Astrocyte (in vitro differentiated cells and primary cell): ENCODE results near the gene KCNN3.

Experiments
- CTCF ChIP-seq: IDR thresholded peaks from 2 replicates; pipeline ENCODE4 v1.5.1; 2011; ENCODE audit warnings: low read depth, mild to moderate bottlenecking, inconsistent platforms, low read length, moderate library complexity; ENCODE audit not compliant: insufficient read depth
- EZH2 ChIP-seq: IDR thresholded peaks from 2 replicates; pipeline ENCODE4 v1.6.1; 2012; ENCODE audit warnings: mild to moderate bottlenecking, low read length, inconsistent platforms; ENCODE audit not compliant: insufficient read depth

- TF ChIP-seq CTCF (no peak), EZH2 (no peak)
These were observed 217.2 kb downstream of the KCNN3 start for GRCh38 chr1:154652893-154653292.
